HepG2 (cell line): ENCODE data around the gene CEBPA. TPM values are rescaled to one million over a fixed set of nuclear protein-coding genes. Genes with fewer than 3 reads are reported as not detected.

ENCODE experiments used
- AHR ChIP-seq: IDR thresholded peaks from 2 replicates; pipeline ENCODE4 v1.6.1; 2018; ENCODE audit warnings: missing genetic modification reagents, missing compliant biosample characterization
- ATF6 ChIP-seq: sonication (generic); formaldehyde crosslinking; conservative IDR thresholded peaks from 2 replicates; pipeline ENCODE4 v1.4.0; 2020; ENCODE audit warnings: missing genetic modification reagents
- HIC2 ChIP-seq: sonication (generic); formaldehyde crosslinking; IDR thresholded peaks from 2 replicates; pipeline ENCODE4 v1.9.0; 2022; ENCODE audit warnings: low read depth, missing genetic modification reagents
- MXD3 ChIP-seq: IDR thresholded peaks from 2 replicates; pipeline ENCODE4 v1.6.1; 2016; ENCODE audit warnings: mild to moderate bottlenecking, missing biosample characterization, missing genetic modification reagents
- REL ChIP-seq: sonication (generic); formaldehyde crosslinking; conservative IDR thresholded peaks from 2 replicates; pipeline ENCODE4 v1.8.0; 2022; ENCODE audit warnings: mild to moderate bottlenecking, missing genetic modification reagents, moderate library complexity
- SPEN ChIP-seq: sonication (generic); formaldehyde crosslinking; IDR thresholded peaks from 2 replicates; pipeline ENCODE4 v1.5.1; 2020; ENCODE audit warnings: low read depth, mild to moderate bottlenecking, missing genetic modification reagents
- SRSF4 ChIP-seq: fragments of 200-400 bp; formaldehyde crosslinking; IDR thresholded peaks from one replicate; pipeline ENCODE4 v1.6.1; 2018; ENCODE audit warnings: mild to moderate bottlenecking, low read depth, low read length, moderate library complexity; ENCODE audit not compliant: poor library complexity, severe bottlenecking
- STAT6 ChIP-seq: sonication (generic); formaldehyde crosslinking; IDR thresholded peaks from 2 replicates; pipeline ENCODE4 v1.4.0; 2020; ENCODE audit warnings: missing genetic modification reagents, mild to moderate bottlenecking, borderline replicate concordance
- TAF1 ChIP-seq: sonication (generic); formaldehyde crosslinking; IDR thresholded peaks from 2 replicates; pipeline ENCODE4 v1.4.0; 2020; ENCODE audit warnings: missing genetic modification reagents
- XRCC5 ChIP-seq: fragments of 200-400 bp; formaldehyde crosslinking; optimal IDR thresholded peaks from 2 replicates; pipeline ENCODE3; 2017; ENCODE audit warnings: mild to moderate bottlenecking, low read length
- ZBTB4 ChIP-seq: sonication (generic); formaldehyde crosslinking; IDR thresholded peaks from 2 replicates; pipeline ENCODE4 v1.4.0; 2020; ENCODE audit warnings: missing genetic modification reagents, mild to moderate bottlenecking, borderline replicate concordance
- ZNF264 ChIP-seq: sonication (generic); formaldehyde crosslinking; IDR thresholded peaks from 2 replicates; pipeline ENCODE4 v1.4.0; 2020; ENCODE audit warnings: missing genetic modification reagents
- ZNF282 ChIP-seq: fragments of 450-650 bp; IDR thresholded peaks from 2 replicates; pipeline ENCODE4 v1.6.1; 2018; ENCODE audit not compliant: partially characterized antibody
- polyA plus RNA-seq, 8 experiments: library from polyadenylated mRNA; depleted of rRNA in 3 of 8; stranded (reverse) in 7 of 8; unstranded in 1 of 8; fragments of >200 nt; fragmentation: Illumina TruSeq in 4 of 8; extraction: Trizol in 4 of 8; gene quantifications; 2 replicates each; pipeline versions ENCODE4 v1.2.1 to v1.2.3, GENCODE V29; 2011 to 2016; ENCODE audit warnings: low read depth in 4 of 8, missing spikeins in 1 of 8, mixed read lengths in 1 of 8; ENCODE audit not compliant: insufficient read depth in 1 of 8
- total RNA-seq, 5 experiments: library from RNA; depleted of rRNA; stranded (reverse); fragments of >200 nt; fragmentation: Illumina TruSeq; extraction: Trizol; gene quantifications; 2 replicates each; pipeline ENCODE4 v1.2.3, GENCODE V29; 2016; ENCODE audit warnings: low read depth in 1 of 5

Gene CEBPA
- total and polyA plus RNA-seq, 2 of the 13 experiments (the other 11 are each of a cell fraction or from before 2014, with no cell fraction given), result 24.8 to 103 TPM

- TF ChIP-seq ATF6 (CRISPR knock-in tag), result no peak
- TF ChIP-seq ZNF282, result no peak
- 0 out of 2 replicates have a peak, but pooled peaks have one; percentile 16 for TF ChIP-seq MXD3 (CRISPR knock-in tag)
- TF ChIP-seq HIC2, result 0 out of 2 replicates have a peak, but pooled peaks have one; percentile 7
- TF ChIP-seq SRSF4, result no peak
- 0 out of 2 replicates have a peak, but pooled peaks have one; percentile 14 for TF ChIP-seq ZBTB4 (CRISPR knock-in tag)
- TF ChIP-seq XRCC5, result peak; percentile 12
- TF ChIP-seq REL (CRISPR knock-in tag), result no peak
- TF ChIP-seq AHR (CRISPR knock-in tag), result peak; percentile 6; the same call in 1 of the 2 replicates
- TF ChIP-seq TAF1 (CRISPR knock-in tag), result no peak; the same call in 1 of the 2 replicates
- no peak for TF ChIP-seq SPEN (CRISPR knock-in tag)
- TF ChIP-seq STAT6 (CRISPR knock-in tag), result no peak
- TF ChIP-seq ZNF264 (CRISPR knock-in tag), result no peak
Observed at GRCh38 chr19:33274663-33275558, 27.4 kb downstream of the CEBPA start (continued).
